ENCODE results near the gene RBP2.

Gene RBP2

GRCh38 chr3:139425745-139426400 is 50.4 kb downstream of the RBP2 start:
- H3K27ac ChIP-seq (ENCODE audit: low read length): no peak overlapping the region
- TF ChIP-seq CTCF (IDR thresholded peaks at IDR 0.05; ENCODE audit: low read depth, low read length) (no peak), EZH2phosphoT487 (IDR thresholded peaks at IDR 0.05; ENCODE audit: low read depth) (no peak)
- H3K9me3 ChIP-seq (ENCODE audit: insufficient read depth, low read length): no peaks in the 10 kb centered on the region

GRCh38 chr3:139423232-139423631 is 53.1 kb downstream of the RBP2 start:
- Histone ChIP-seq H3K27ac (ENCODE audit: low read length) (no peak overlapping the region), H3K9ac (ENCODE audit: low read length) (no peak overlapping the region), H3K27me3 (ENCODE audit: low read depth, low read length) (no peaks in the 10 kb centered on the region), H3K4me2 (ENCODE audit: low read length) (no peak overlapping the region), H3K36me3 (replicated peaks; ENCODE audit: low read depth, low read length) (peaks cover 2% of the 10 kb centered on the region), H2AFZ (ENCODE audit: low read depth, low read length) (no peak overlapping the region), H3K4me3 (ENCODE audit: low read length) (no peak overlapping the region), H3K79me2 (ENCODE audit: low read length) (no peaks in the 10 kb centered on the region), H4K20me1 (ENCODE audit: insufficient read depth, low read length) (no peaks in the 10 kb centered on the region), H3K9me3 (ENCODE audit: insufficient read depth, low read length) (no peaks in the 10 kb centered on the region), H3K4me1 (ENCODE audit: low read length) (peaks cover 2% of the 10 kb centered on the region)
- no peak for TF ChIP-seq CTCF (IDR thresholded peaks at IDR 0.05; ENCODE audit: low read depth, low read length)
- no peak for TF ChIP-seq EZH2phosphoT487 (IDR thresholded peaks at IDR 0.05; ENCODE audit: low read depth)

More at GRCh38 chr3:139425745-139426400, 50.4 kb downstream of the RBP2 start:
- peaks cover 2% of the 10 kb centered on the region for H3K36me3 ChIP-seq (replicated peaks; ENCODE audit: low read depth, low read length)
- H3K4me3 ChIP-seq (ENCODE audit: low read length): no peak overlapping the region
- no peaks in the 10 kb centered on the region for H3K27me3 ChIP-seq (ENCODE audit: low read depth, low read length)
- H3K9ac ChIP-seq (ENCODE audit: low read length): no peak overlapping the region
- H4K20me1 ChIP-seq (ENCODE audit: insufficient read depth, low read length): no peaks in the 10 kb centered on the region
- H3K4me2 ChIP-seq (ENCODE audit: low read length): no peak overlapping the region
- H2AFZ ChIP-seq (ENCODE audit: low read depth, low read length): no peak overlapping the region
- no peaks in the 10 kb centered on the region for H3K79me2 ChIP-seq (ENCODE audit: low read length)
- H3K4me1 ChIP-seq (ENCODE audit: low read length): peaks cover 10% of the 10 kb centered on the region

GRCh38 chr3:139421460-139421859 is 54.9 kb downstream of the RBP2 start:
- Histone ChIP-seq H3K4me1 (ENCODE audit: low read length) (no peaks in the 10 kb centered on the region), H3K4me2 (ENCODE audit: low read length) (no peak overlapping the region), H4K20me1 (ENCODE audit: insufficient read depth, low read length) (no peaks in the 10 kb centered on the region), H3K27me3 (ENCODE audit: low read depth, low read length) (no peaks in the 10 kb centered on the region), H3K9ac (ENCODE audit: low read length) (no peak overlapping the region), H2AFZ (ENCODE audit: low read depth, low read length) (no peak overlapping the region), H3K4me3 (ENCODE audit: low read length) (no peak overlapping the region), H3K27ac (ENCODE audit: low read length) (no peak overlapping the region), H3K36me3 (replicated peaks; ENCODE audit: low read depth, low read length) (peaks cover 2% of the 10 kb centered on the region), H3K9me3 (ENCODE audit: insufficient read depth, low read length) (no peaks in the 10 kb centered on the region), H3K79me2 (ENCODE audit: low read length) (no peaks in the 10 kb centered on the region)
- TF ChIP-seq CTCF (IDR thresholded peaks at IDR 0.05; ENCODE audit: low read depth, low read length): no peak

- H3K27ac ChIP-seq (ENCODE audit: low read length): no peak overlapping the region
- H3K4me1 ChIP-seq (ENCODE audit: low read length): no peaks in the 10 kb centered on the region
- no peak overlapping the region for H3K9ac ChIP-seq (ENCODE audit: low read length)
- H3K4me2 ChIP-seq (ENCODE audit: low read length): no peak overlapping the region
- H3K4me3 ChIP-seq (ENCODE audit: low read length): no peak overlapping the region
- H4K20me1 ChIP-seq (ENCODE audit: insufficient read depth, low read length): no peaks in the 10 kb centered on the region
- H3K79me2 ChIP-seq (ENCODE audit: low read length): no peaks in the 10 kb centered on the region
- H3K9me3 ChIP-seq (ENCODE audit: insufficient read depth, low read length): no peaks in the 10 kb centered on the region
- no peak overlapping the region for H2AFZ ChIP-seq (ENCODE audit: low read depth, low read length)
- H3K27me3 ChIP-seq (ENCODE audit: low read depth, low read length): no peaks in the 10 kb centered on the region
- H3K36me3 ChIP-seq (replicated peaks; ENCODE audit: low read depth, low read length): peaks cover 2% of the 10 kb centered on the region
- TF ChIP-seq EZH2phosphoT487 (IDR thresholded peaks at IDR 0.05; ENCODE audit: low read depth): no peak
- no peak for TF ChIP-seq CTCF (IDR thresholded peaks at IDR 0.05; ENCODE audit: low read depth, low read length)
Observed at GRCh38 chr3:139421040-139421439, 55.3 kb downstream of the RBP2 start.

Data from OCI-LY3 (cell line).